ENCODE data around the gene ARHGEF17.

The ARHGEF17 gene

DNA sequence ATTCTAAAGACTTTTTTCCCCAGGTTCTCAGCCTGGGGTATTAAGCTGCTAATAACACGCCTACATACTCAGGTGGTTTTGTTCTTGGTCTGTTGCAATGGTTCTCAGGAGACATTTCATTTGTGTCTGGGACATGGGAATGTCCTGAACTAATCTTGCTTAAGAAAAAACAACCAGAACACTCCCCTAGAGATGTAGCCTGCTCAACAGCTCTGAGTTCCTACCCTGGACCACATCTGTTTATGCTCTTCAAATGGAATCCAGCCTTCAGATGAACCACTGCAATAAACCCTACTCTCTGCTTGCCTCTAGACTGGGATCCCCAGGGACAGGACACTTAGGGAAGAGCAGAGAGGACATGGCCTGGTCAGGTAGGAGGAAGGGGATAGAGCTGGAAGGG, 98.1 kb downstream of the ARHGEF17 start:
- no peak for TF ChIP-seq TARDBP (IDR thresholded peaks at IDR 0.05)
- CTCF ChIA-PET, result interaction anchor here (1.3 kb wide), 1 partner anchor 55 kb away, joined by 3 read pairs; no protein-coding TSS in a partner anchor
- POLR2A ChIA-PET, result no interaction called here
- no peak for DNase-seq (ENCODE audit: extremely low spot score)

DNA sequence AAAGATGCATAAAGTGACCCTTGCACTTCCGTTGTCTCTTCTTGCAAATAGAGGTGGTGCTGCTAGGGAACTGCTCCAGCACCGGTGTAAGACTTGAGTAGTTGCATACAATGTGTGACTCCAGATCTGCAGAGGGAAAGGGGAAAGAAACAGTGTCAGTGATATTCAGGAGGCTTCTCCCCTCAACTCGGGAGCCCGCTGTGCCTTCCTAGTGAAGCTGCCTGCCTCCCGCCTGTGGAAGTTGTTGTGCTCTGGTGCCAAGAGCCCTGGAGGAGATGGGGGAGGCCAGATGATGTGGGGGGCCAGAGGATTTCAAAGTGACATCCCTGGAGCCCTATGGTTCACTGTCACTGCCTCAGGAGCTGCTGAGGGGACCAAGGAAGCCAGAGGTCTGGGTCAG, 98.5 kb downstream of the ARHGEF17 start:
- POLR2A ChIA-PET, result interaction anchor here (0.6 to 0.9 kb wide), 2 partner anchors 10 to 609 kb away, joined by 3 to 5 read pairs; no protein-coding TSS in a partner anchor

GRCh38 chr11:73409431-73409830, 101.4 kb downstream of the ARHGEF17 start:
- ChIA-PET CTCF (no interaction called here), POLR2A (no interaction called here)
- no peak for TF ChIP-seq ZNF384 (IDR thresholded peaks at IDR 0.05)
- TF ChIP-seq SUZ12 (IDR thresholded peaks at IDR 0.05), result no peak
- TF ChIP-seq LEF1 (IDR thresholded peaks at IDR 0.05; ENCODE audit: borderline replicate concordance), result no peak
- no peak for TF ChIP-seq L3MBTL2 (conservative IDR thresholded peaks at IDR 0.05)
- TF ChIP-seq SP1 (IDR thresholded peaks at IDR 0.05), result no peak
- TF ChIP-seq FOXK2 (IDR thresholded peaks at IDR 0.05), result no peak
- TF ChIP-seq CTBP1 (IDR thresholded peaks at IDR 0.05; ENCODE audit: borderline replicate concordance), result no peak
- no peak for TF ChIP-seq HDGF (IDR thresholded peaks at IDR 0.05; ENCODE audit: borderline replicate concordance)
- no peak for TF ChIP-seq FOXA1 (IDR thresholded peaks at IDR 0.05)
- no peak for TF ChIP-seq ELF4 (IDR thresholded peaks at IDR 0.05)
- TF ChIP-seq FOXM1 (IDR thresholded peaks at IDR 0.05; ENCODE audit: borderline replicate concordance), result no peak

More for the DNA sequence above, 98.5 kb downstream of the ARHGEF17 start:
- no peak for TF ChIP-seq NFRKB (IDR thresholded peaks at IDR 0.05)
- TF ChIP-seq SP1 (IDR thresholded peaks at IDR 0.05), result no peak
- DNase-seq (ENCODE audit: extremely low spot score), result no peak
- CTCF ChIA-PET, result interaction anchor here (1.3 kb wide), 1 partner anchor 55 kb away, joined by 3 read pairs; no protein-coding TSS in a partner anchor

DNA sequence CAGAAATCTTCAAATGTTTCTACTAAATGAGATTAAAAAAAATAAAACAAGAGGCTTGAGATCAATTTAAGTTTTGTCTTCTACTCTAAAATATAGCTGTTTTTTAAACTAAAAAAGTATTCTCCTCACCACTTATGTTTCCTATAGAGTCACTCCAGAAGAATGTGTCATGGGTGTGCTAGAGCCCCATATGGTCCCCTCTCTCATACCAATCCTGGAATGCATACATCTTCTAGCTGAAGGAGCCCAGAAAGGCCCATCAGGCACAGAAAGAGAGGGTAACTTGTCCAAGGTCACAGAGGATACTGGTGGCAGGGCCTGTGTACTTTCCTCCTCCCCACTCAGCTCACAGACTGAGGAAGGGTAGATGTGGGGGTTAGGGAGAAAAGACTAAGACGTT, 102.6 kb downstream of the ARHGEF17 start:
- no peak for DNase-seq (ENCODE audit: extremely low spot score)
- ChIA-PET CTCF (no interaction called here), POLR2A (no interaction called here)
- TF ChIP-seq BHLHE40 (IDR thresholded peaks at IDR 0.05; ENCODE audit: borderline replicate concordance) (no peak), SP1 (IDR thresholded peaks at IDR 0.05) (no peak), ARNT (IDR thresholded peaks at IDR 0.05) (no peak), ZNF384 (IDR thresholded peaks at IDR 0.05) (no peak), LEF1 (IDR thresholded peaks at IDR 0.05; ENCODE audit: borderline replicate concordance) (no peak), PKNOX1 (IDR thresholded peaks at IDR 0.05) (no peak), HDGF (IDR thresholded peaks at IDR 0.05; ENCODE audit: borderline replicate concordance) (no peak), ELF4 (IDR thresholded peaks at IDR 0.05) (no peak), FOXA1 (IDR thresholded peaks at IDR 0.05) (no peak), CTBP1 (IDR thresholded peaks at IDR 0.05; ENCODE audit: borderline replicate concordance) (no peak)

More at GRCh38 chr11:73409431-73409830, 101.4 kb downstream of the ARHGEF17 start:
- no peak for DNase-seq (ENCODE audit: extremely low spot score)

DNA sequence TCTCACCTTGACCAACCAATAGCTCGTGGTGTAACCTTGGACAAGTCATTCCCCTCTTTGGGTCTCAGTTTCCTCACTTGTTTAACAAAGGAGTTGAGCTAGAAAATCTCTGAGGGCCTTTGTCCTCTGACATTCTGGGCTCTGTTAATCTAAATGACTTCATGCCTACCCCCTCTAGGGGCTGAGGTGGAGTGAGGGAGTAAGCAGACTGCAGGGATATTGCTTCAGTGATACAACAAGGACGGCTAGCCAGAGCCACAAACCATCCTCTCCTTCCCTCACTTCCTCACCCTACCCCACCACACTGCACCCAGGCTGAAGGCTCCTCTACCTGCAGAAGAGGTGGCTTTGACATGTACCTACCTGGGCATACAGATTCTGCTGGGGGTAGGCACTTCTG, 103.0 kb downstream of the ARHGEF17 start:
- TF ChIP-seq SP1 (IDR thresholded peaks at IDR 0.05) (no peak), HDGF (IDR thresholded peaks at IDR 0.05; ENCODE audit: borderline replicate concordance) (no peak), FOXA1 (IDR thresholded peaks at IDR 0.05) (no peak), NFRKB (IDR thresholded peaks at IDR 0.05) (no peak), L3MBTL2 (conservative IDR thresholded peaks at IDR 0.05) (no peak), ZNF384 (IDR thresholded peaks at IDR 0.05) (no peak), ELF4 (IDR thresholded peaks at IDR 0.05) (no peak), SUZ12 (IDR thresholded peaks at IDR 0.05) (no peak)
- CTCF ChIA-PET, result no interaction called here
- POLR2A ChIA-PET, result no interaction called here
- no peak for DNase-seq (ENCODE audit: extremely low spot score)

GRCh38 chr11:73412308-73412707, 104.2 kb downstream of the ARHGEF17 start:
- ChIA-PET POLR2A (no interaction called here), CTCF (no interaction called here)
- no peak for TF ChIP-seq PKNOX1 (IDR thresholded peaks at IDR 0.05)
- TF ChIP-seq ARNT (IDR thresholded peaks at IDR 0.05), result no peak
- TF ChIP-seq CTBP1 (IDR thresholded peaks at IDR 0.05; ENCODE audit: borderline replicate concordance), result no peak
- no peak for TF ChIP-seq BHLHE40 (IDR thresholded peaks at IDR 0.05; ENCODE audit: borderline replicate concordance)
- TF ChIP-seq ELF4 (IDR thresholded peaks at IDR 0.05), result no peak
- TF ChIP-seq LEF1 (IDR thresholded peaks at IDR 0.05; ENCODE audit: borderline replicate concordance), result no peak
- TF ChIP-seq SUZ12 (IDR thresholded peaks at IDR 0.05), result no peak
- TF ChIP-seq ZNF384 (IDR thresholded peaks at IDR 0.05), result no peak
- no peak for TF ChIP-seq L3MBTL2 (conservative IDR thresholded peaks at IDR 0.05)
- TF ChIP-seq FOXA1 (IDR thresholded peaks at IDR 0.05), result no peak
- TF ChIP-seq FOXM1 (IDR thresholded peaks at IDR 0.05; ENCODE audit: borderline replicate concordance), result no peak
- no peak for TF ChIP-seq NFRKB (IDR thresholded peaks at IDR 0.05)
- TF ChIP-seq HDGF (IDR thresholded peaks at IDR 0.05; ENCODE audit: borderline replicate concordance), result no peak
- no peak for TF ChIP-seq SP1 (IDR thresholded peaks at IDR 0.05)
- TF ChIP-seq FOXK2 (IDR thresholded peaks at IDR 0.05), result no peak
- no peak for TF ChIP-seq TARDBP (IDR thresholded peaks at IDR 0.05)
- no peak for DNase-seq (ENCODE audit: extremely low spot score)

GRCh38 chr11:73413256-73413655, 105.2 kb downstream of the ARHGEF17 start:
- TF ChIP-seq ELF4 (IDR thresholded peaks at IDR 0.05) (no peak), SUZ12 (IDR thresholded peaks at IDR 0.05) (no peak), BHLHE40 (IDR thresholded peaks at IDR 0.05; ENCODE audit: borderline replicate concordance) (no peak), NFRKB (IDR thresholded peaks at IDR 0.05) (no peak), FOXM1 (IDR thresholded peaks at IDR 0.05; ENCODE audit: borderline replicate concordance) (no peak), SP1 (IDR thresholded peaks at IDR 0.05) (no peak), FOXA1 (IDR thresholded peaks at IDR 0.05) (no peak), ARNT (IDR thresholded peaks at IDR 0.05) (no peak), ZNF384 (IDR thresholded peaks at IDR 0.05) (no peak), FOXK2 (IDR thresholded peaks at IDR 0.05) (no peak)
- CTCF ChIA-PET, result no interaction called here
- DNase-seq (ENCODE audit: extremely low spot score), result no peak
- POLR2A ChIA-PET, result no interaction called here
